ENCODE results near the gene PTPRJ.
"Not testable (repeated sequence)": the region's sequence is repeated elsewhere in the genome, so short reads cannot be mapped to it uniquely, and the experiment has no call there.

The PTPRJ gene

GRCh38 chr11:48111891-48112290 is 131.5 kb downstream of the PTPRJ start:
- no peak for DNase-seq

- DNase-seq, result no peak
Observed at GRCh38 chr11:48114740-48115139, 134.4 kb downstream of the PTPRJ start.

GRCh38 chr11:48116437-48117228 is 136.3 kb downstream of the PTPRJ start:
- DNase-seq, result no peak

GRCh38 chr11:48122246-48122645 is 141.9 kb downstream of the PTPRJ start:
- DNase-seq, result no peak

- DNase-seq, result no peak
Observed at GRCh38 chr11:48122656-48123055, 142.3 kb downstream of the PTPRJ start.

GRCh38 chr11:48123254-48123875 is 143.0 kb downstream of the PTPRJ start:
- no peak for DNase-seq

- DNase-seq, result no peak
Observed at GRCh38 chr11:48123934-48124755, 143.8 kb downstream of the PTPRJ start.

- peak in 2 of 51 donors; percentile 28 to 34 for DNase-seq
Observed at GRCh38 chr11:48124880-48125279, 144.5 kb downstream of the PTPRJ start.

- no peak for DNase-seq
Observed at GRCh38 chr11:48125866-48126265, 145.5 kb downstream of the PTPRJ start.

- DNase-seq, result no peak
Observed at GRCh38 chr11:48127521-48128183, 147.3 kb downstream of the PTPRJ start.

- no peak for DNase-seq
Observed at GRCh38 chr11:48129697-48130395, 149.5 kb downstream of the PTPRJ start.

GRCh38 chr11:48134221-48134922 is 154.0 kb downstream of the PTPRJ start:
- DNase-seq, result no peak

- no peak for DNase-seq
Observed at GRCh38 chr11:48138222-48138621, 157.9 kb downstream of the PTPRJ start.

GRCh38 chr11:48139896-48140295 is 159.5 kb downstream of the PTPRJ start:
- DNase-seq, result not testable (repeated sequence)

- no peak for DNase-seq
Observed at GRCh38 chr11:48141475-48142122, 161.2 kb downstream of the PTPRJ start.

GRCh38 chr11:48142889-48143288 is 162.5 kb downstream of the PTPRJ start:
- no peak for DNase-seq

- no peak for DNase-seq
Observed at GRCh38 chr11:48148749-48149148, 168.4 kb downstream of the PTPRJ start.

GRCh38 chr11:48150213-48150612 is 169.9 kb downstream of the PTPRJ start:
- DNase-seq, result no peak

GRCh38 chr11:48154151-48154550 is 173.8 kb downstream of the PTPRJ start:
- no peak for DNase-seq
